Measurements from ENCODE around the gene NUP85. TPM values are rescaled to one million over a fixed set of nuclear protein-coding genes. Genes with fewer than 3 reads are reported as not detected.
"Not testable (repeated sequence)": the region's sequence is repeated elsewhere in the genome, so short reads cannot be mapped to it uniquely, and the experiment has no call there.

Gene NUP85
- polyA plus RNA-seq, 1 donor: 34.4 TPM

- no peak for DNase-seq (ENCODE audit: low read depth)
Observed at GRCh38 chr17:75267411-75268232, 62.1 kb downstream of the NUP85 start.

GRCh38 chr17:75269844-75270217, 64.4 kb downstream of the NUP85 start:
- DNase-seq (ENCODE audit: low read depth): no peak

- DNase-seq (ENCODE audit: low read depth): no peak
Observed at GRCh38 chr17:75270218-75270965, 64.9 kb downstream of the NUP85 start.

GRCh38 chr17:75270966-75271232, 65.4 kb downstream of the NUP85 start, which contains the start of gene MIF4GD:
MIF4GD (minus strand) TSS chr17:75271231; CDS start chr17:75270195, 1,036 bp downstream.
- DNase-seq (ENCODE audit: low read depth): no peak

- no peak for DNase-seq (ENCODE audit: low read depth)
Observed at GRCh38 chr17:75271233-75271954, 65.9 kb downstream of the NUP85 start.

- no peak for DNase-seq (ENCODE audit: low read depth)
Observed at GRCh38 chr17:75271955-75272847, 66.7 kb downstream of the NUP85 start.

GRCh38 chr17:75272848-75273184, 67.3 kb downstream of the NUP85 start:
- DNase-seq (ENCODE audit: low read depth): no peak

GRCh38 chr17:75273977-75274708, 68.7 kb downstream of the NUP85 start:
- DNase-seq (ENCODE audit: low read depth): no peak

- no peak for DNase-seq (ENCODE audit: low read depth)
Observed at GRCh38 chr17:75277664-75278071, 72.2 kb downstream of the NUP85 start.

- not testable (repeated sequence) for DNase-seq (ENCODE audit: low read depth)
Observed at GRCh38 chr17:75280189-75280588, 74.7 kb downstream of the NUP85 start.

GRCh38 chr17:75285123-75285522, 79.6 kb downstream of the NUP85 start:
- no peak for DNase-seq (ENCODE audit: low read depth)

Other genes with a start within 250 kb of the NUP85 start
- 5.9 TPM for gene HID1, start 232.9 kb upstream of the NUP85 start, polyA plus RNA-seq (ENCODE audit: insufficient read length)
- gene CDR2L, start 218.0 kb upstream of the NUP85 start, polyA plus RNA-seq (ENCODE audit: insufficient read length): 6.8 TPM
- gene MRPL58, start 193.0 kb upstream of the NUP85 start, polyA plus RNA-seq (ENCODE audit: insufficient read length): 24.0 TPM
- gene ATP5PD, start 158.7 kb upstream of the NUP85 start, polyA plus RNA-seq (ENCODE audit: insufficient read length): 249 TPM
- 20.5 TPM for gene KCTD2, start 158.5 kb upstream of the NUP85 start, polyA plus RNA-seq (ENCODE audit: insufficient read length)
- 6.9 TPM for gene SLC16A5, start 117.7 kb upstream of the NUP85 start, polyA plus RNA-seq (ENCODE audit: insufficient read length)
- gene ARMC7, start 95.7 kb upstream of the NUP85 start, polyA plus RNA-seq (ENCODE audit: insufficient read length): 6.5 TPM
- gene NT5C, start 73.9 kb upstream of the NUP85 start, polyA plus RNA-seq (ENCODE audit: insufficient read length): 41.0 TPM
- gene JPT1, start 51.2 kb upstream of the NUP85 start, polyA plus RNA-seq (ENCODE audit: insufficient read length): 283 TPM
- 334 TPM for gene SUMO2, start 22.7 kb upstream of the NUP85 start, polyA plus RNA-seq (ENCODE audit: insufficient read length)
- gene GGA3, start 55.9 kb downstream of the NUP85 start, polyA plus RNA-seq (ENCODE audit: insufficient read length): 29.9 TPM
- 65.0 TPM for gene MRPS7, start 56.2 kb downstream of the NUP85 start, polyA plus RNA-seq (ENCODE audit: insufficient read length)
- gene MIF4GD, start 65.6 kb downstream of the NUP85 start, polyA plus RNA-seq (ENCODE audit: insufficient read length): 15.1 TPM
- 4.9 TPM for gene SLC25A19, start 83.8 kb downstream of the NUP85 start, polyA plus RNA-seq (ENCODE audit: insufficient read length)
- gene GRB2, start 200.0 kb downstream of the NUP85 start, polyA plus RNA-seq (ENCODE audit: insufficient read length): 158 TPM

Measured in forelimb muscle (tissue), 1 donor.